ENCODE measurements around the gene HEXD.

DNA sequence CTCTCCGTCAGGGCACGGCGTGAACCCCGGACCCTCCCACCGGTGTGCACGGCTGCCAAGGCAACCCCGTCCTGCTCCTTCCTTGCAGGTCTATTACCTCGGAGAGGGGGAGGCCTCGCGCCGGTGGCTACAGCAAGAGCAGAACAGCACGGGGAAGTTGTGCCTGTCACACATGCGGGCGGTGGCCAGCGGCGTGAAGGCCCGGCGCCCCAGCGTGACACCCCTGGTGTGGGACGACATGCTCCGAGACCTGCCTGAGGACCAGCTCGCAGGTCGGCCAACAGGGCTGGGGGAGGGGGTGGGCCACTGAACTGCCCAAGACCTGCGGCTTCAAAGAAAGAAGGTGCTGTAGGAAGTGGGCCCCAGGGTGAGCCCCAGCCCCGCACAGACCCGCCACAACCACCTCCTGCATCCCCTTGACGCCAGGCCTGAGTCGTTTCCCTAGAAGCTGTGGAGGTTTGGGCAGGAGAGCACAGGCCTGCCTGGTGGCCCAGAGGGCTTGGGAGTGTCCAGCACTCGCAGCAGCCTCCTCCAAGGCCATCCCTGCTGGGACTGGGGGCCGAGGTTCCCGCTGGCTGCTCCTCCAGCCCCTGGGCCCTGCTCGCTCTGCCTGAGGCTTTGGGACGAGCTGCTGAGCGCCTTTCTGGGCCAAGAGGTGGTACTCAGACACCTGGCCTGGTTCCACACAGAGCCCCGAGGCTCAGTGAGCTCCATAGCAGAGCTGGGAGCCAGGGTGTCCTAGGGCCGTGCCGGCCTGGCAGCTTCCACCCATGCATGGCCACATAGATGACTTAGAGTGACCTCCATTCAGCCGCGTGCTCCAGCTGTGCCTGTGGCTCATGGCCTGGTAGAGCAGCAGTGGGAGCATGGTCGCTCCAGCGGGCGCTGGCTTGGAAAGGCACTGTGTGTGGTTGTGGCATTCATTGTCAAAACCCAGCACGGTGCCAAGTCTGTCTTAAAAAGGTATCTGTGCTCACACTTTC lies 17.7 kb downstream of the HEXD start:
- TF ChIP-seq EZH2phosphoT487 (IDR thresholded peaks at IDR 0.05; ENCODE audit: insufficient read depth, low read depth) (no peak), EZH2 (IDR thresholded peaks at IDR 0.05; ENCODE audit: insufficient read depth, poor library complexity, severe bottlenecking) (no peak)
